ENCODE measurements around the gene ACADVL.
A peak's percentile ranks its signal among the peaks of the same experiment; 100 is the strongest.
"Not testable (repeated sequence)": the region's sequence is repeated elsewhere in the genome, so short reads cannot be mapped to it uniquely, and the experiment has no call there.

ACADVL gene

DNA sequence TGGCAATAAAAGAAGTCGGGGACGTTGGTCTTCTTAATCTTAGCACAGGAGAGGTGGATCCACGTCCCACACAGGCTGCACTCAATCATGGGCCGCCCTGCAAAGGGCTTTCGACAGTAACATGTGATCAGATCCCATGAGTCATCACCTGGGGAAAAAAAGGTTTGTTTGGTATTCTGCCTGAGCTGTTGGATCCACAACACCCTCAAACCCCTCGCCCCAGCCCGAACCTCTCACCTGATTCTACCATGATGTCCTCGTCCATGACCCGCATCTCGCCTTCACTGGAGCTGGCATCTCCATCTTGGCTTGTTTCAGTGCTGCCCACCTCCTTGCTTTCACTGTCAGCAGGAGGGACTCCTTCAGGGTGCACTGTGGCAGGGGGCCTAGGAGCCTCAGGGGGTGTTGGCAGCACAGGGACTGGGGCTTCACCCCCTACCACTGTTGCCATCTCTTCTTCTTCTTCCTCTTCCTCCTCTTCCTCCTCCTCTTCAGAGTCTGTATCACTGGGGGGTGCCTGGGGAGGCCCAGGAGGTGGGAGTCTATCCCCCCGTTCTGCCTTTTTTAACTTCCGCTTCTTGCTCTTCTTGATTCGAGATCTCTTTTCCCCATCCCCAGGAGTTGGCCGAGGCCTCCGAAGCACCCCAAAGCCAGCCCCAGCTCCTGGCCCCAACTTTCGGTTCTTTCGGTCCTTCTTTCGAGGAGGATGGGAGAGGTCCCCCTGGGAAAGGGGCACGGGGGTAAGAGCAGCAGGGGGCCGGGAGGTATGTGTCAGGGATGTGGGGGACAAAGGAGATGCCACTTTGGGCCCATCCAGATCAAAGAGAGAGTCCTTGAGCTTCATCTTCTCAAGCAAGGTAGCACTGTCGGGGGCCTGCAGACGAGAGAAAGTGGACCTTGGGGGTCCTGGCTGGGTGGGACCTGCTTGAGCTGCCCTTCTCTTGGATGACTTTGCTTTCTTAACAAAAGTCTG, 16.2 kb downstream of the ACADVL start:
- no peak for DNase-seq

DNA sequence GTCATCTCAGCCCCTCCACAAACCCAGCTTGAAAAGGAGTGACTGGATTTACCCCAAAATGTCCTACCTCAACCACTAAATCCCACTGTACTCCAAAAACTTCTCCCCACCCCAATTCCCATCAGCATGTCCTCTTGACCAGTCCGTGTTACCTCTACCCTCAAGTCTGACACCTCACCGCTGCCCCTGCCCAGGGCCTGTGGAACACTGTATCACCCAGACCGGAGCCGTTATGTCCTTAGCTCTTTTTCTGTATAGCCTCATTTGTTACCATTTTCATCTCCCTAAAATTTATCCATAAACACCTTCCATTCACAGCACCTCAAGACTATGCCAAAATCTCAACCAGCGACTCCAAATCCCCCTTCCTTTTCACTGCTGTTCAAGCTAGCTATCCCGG, 17.1 kb downstream of the ACADVL start:
- no peak for DNase-seq

DNA sequence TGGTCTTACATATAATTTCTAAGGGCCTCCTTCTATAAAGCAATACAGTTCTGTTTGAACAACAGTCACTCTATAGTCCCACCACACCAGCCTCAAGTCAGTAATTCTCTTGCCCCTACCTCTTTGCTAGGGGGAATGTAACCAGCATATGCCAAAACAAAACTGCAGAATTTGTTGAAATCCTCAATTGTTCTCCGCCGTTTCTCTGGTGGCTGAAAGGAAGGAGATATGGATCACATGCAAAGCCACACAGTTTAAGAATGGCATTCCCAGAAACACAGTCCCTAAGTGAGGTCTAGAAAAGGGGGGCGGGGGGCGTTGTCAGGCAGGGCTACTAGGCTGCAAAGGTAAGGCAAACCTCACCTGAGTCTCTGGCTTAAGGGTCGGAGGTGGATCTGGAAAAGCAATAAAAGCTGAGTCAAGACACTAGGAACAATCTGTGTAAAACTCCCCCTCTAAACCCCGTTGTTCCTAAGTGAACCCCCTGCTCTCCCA, 17.6 kb downstream of the ACADVL start:
- DNase-seq, result no peak

DNA sequence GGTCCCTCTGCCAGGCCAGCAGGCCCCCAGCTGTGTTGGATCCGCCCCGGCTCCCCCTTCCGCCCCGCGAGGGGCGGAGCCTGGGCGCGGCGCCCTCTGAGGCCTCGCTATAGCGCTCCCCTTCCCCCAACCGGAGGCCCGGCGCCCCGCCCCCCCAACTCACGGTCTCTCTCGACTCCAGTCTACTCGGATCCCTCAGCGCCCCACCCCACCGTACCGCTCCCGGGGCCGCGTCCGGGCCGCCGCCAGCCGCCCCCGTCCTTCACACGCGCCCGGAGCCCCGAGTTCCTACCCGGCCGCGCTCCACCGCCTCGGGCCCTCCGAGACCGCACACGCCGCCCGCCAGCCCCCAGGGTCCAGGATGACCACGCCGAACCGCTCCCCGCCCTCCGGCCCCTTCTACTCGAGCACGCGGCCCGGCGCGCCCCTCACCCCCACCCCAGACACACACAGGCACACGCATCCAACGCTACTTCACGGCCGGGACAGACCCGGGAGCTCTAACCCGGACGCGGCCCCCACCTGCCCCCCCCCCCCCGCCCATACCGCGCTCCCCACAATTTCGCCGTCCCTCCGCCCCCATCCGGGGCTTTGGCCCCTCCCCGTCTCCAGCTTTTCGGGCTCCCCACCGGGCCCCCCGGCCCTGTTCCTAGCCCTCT, 18.2 kb downstream of the ACADVL start:
- peak; percentile 70 for DNase-seq

DNA sequence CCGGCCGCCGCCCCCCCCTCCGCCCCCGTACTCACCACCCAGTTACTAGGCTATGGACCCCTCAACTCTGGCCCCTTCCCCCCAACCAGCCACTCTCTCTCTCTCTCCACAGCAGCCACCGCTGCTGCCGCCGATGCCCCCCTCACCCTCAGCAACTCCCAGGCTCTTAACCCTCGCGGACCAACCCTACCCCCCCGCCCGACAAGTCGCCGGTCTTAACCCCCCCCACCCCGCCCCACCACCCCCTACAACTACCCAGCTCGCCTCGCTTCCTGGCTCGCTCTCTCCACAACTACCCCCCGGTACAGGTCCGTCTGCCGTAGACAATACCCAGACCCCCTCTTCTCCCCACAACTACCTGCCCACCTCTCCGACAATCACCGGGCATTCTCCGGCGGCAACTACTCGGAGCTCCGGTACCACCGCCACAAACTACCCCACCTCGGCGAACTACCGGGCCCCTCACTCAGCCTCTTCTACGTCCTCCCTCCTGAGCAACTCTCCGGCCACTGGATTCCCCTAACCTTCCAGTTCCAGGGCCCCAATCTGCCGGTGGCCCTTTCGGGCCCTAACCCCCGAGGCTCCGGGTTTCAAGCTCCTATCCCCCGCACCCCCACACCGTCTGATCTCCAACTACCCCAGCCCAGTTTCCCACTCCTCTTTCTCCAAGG, 18.8 kb downstream of the ACADVL start:
- peak; percentile 17 for DNase-seq

DNA sequence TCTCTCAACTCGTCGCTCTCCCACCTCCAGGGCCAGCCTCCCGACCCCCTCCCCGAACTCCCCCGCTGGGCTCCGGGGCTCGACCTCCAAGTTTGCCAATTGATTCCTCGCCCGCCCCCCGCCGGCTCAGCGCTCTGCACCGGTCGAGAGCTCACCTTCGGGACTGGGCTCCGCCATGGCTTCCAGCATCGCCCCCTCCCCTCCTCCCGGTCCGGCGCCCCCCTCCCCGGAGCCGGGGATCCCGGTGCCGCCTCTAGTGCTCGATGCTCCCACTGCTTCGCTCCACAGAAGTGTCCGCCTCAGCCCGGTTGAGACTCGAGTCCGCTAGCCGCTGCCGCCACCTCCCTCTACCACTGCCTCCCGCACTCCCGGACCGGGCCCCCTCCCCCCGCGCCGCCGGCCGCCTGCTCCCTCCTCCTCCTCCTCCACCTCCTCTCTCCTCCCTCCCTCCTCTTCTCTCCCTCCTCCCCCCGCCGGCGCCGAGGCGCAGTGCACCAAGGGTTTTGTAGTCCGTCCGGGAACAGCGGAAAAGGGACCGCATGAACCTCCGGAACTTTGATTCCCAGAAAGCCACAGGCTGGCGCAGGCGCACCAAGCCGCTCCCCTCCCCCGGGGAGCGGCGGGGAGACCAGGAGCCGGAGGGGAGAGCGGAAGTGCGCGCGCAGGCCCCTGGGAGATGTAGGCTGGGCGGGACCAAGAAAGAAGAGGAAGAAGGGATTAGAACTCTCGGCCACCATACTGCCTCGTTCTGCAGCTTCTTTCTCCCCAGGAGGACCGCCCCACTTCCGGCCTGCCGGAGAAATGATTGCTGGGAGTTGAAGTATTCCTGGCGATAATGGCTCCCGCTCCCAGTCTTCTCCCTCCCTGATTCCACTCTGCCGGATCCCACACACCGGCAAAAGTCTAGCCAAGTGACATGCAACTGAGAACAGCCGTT, 19.6 kb downstream of the ACADVL start, which contains the start of gene PHF23:
Gene PHF23, minus strand, starts transcription at position 367 of the 937 bp plus-strand sequence. Its CDS starts 178 bp downstream, at position 189.
- peak; percentile 98 for DNase-seq

DNA sequence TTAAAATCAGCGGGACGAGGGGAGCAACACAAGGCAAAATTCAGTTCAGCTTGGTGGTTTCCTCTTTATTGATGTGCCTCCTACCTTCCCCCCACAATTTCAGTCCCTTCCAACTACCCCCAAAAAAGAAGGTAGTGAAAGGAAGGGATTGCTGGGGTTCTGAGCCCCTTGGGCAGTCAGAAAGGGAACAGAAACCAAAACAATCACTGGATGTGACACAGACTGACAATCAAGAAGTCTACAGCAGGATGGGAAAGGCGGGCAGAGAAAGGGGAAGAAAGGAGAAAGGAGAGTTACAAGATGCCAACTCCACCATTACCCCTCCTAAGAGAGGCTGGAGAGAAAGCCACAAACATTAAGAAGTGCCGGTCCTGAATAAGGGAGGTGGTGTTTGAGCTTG, 20.6 kb downstream of the ACADVL start:
- DNase-seq, result no peak

DNA sequence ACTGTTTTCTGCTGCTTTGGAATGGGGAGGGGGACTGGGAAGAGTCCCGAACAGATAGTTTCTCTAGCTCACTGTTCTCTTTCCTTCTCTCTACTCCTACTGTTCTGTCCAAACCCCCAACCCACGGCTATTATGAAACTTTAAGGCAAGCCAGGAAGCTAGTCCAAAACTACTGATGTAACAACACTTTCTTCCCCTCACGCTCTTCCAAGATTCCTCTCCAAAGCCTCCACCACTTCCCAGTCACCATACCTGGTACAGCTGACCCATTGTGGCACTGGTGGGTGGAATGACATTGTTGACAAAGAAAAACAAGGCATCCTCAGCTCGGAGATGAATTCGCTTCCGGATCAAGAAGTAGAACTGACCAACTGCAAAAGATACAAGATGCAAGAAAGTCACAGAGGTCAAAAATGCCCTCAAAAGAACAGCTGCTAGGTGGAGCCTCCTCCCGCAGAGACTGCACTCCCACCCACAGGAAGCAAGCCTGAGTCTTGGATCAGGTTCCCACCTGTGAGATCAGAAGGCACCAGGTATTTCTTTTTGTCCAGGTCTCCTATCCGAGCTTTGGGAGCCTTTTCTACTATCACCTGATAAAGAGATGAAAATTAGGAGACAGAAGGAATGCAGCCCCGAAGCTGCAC, 21.5 kb downstream of the ACADVL start:
- DNase-seq, result no peak

DNA sequence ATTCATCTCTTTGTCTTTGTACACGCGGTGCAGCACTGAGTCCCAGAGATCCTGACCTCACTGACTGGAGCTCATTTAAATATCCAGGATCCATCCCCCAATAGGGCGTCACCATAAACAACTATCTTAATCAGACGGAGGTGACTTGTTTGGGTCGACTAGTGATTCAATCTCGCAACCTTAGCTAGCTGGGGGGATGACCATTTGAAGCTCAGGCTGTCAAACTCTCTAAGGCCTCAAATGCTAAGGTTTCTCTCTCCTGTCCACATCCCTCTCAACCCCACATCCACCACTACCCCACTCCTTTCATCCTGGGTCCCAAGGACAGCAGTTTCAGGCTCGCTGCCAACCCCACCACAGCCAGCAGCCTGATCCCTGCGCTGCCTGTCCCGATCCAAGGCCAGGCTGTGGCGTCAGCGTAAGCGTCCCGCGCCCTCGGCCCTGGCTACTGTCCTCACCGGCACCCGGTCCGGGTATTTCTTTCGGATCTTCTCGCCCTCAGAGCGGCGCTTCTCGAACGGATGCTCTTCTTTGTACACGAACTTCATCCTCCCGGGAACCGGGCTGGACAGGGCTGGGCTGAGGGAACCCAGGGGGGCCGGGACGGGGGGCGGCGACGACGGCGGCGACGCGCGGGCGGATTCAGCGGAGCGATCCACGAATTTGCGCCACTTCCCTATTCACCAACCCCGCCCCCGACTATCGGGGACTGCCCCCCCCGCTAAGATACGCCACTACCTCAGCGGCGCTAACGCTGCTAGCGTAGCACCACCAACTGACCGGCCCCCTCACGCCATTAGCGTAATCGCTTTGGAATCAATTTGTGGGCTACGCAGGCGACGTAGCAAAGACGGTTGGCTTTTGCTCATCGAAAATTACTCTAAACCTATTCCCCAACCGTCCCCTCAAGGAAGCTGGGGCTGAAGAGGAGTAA, 22.3 kb downstream of the ACADVL start, which contains the start of gene GABARAP:
Gene GABARAP, minus strand, starts transcription at position 667 of the 934 bp plus-strand sequence. Its CDS starts 119 bp downstream, at position 548.
- peak; percentile 77 for DNase-seq

DNA sequence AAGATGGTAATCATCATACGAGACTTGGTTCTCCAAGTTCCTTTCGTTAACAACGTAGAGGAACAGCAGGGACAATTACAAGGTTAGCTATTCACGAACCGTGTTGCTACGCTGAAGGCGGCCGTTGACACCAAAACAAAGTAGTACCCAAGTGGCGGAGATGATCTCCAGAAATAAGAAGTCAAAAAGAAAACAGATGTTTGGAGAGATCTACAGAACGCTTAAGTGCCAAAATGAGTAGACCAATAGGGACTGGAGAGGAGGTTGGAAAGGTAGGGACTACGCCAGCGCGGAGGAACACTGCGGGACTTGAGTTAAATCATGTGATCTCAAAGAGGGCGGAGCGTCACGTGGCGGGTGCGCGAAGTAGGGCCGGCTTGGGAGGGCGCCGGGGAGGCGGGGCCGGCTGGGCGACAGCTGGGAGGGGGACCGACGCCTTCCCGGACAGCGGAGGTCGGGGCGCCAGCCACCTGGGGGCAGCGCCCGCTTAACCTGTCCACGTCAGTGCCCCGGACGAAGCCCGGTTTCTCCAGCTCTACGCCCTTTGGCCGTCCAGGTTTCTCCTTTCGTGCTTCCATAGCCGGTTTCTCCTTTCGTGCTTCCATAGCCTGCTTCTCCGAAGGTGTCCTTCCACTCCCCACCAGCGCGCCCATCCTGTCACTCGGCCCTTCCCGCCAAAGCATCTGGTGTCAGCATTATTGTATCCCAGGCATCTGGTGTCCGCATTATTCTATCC, 23.1 kb downstream of the ACADVL start:
- peak; percentile 94 for DNase-seq

DNA sequence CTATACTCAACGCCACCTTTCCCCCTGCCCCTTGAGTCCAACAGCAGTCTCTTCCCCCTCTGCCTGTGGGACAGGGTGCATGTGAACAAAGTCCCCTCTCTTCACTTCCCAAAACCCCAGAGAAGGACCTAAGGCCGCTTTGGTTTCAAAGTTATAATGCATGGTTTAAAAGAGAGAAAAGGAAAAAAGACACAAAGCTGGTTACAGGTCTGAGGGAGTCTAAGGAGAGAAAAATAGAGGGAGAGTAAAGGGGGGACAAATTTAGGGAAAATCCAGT, 23.7 kb downstream of the ACADVL start:
- DNase-seq, result no peak

DNA sequence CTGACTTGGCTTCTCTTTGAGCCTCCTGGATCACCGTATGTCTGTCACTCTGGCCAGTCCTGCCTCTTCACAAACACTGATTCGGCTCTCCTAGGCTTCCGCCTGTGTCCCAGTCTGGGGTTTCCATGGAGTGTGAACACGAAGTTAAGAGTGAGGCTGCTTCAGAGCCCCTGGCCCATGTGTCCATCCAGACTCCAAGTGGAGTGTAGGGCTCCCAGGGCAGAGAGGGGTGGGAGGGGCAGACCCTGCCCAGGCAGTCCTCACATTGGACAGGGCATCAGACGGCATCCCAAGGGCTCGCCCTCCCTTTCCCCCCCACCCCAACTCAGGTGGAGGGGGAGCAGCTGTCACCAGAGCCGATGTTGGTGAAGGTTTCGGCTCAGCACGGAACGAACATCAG, 24.1 kb downstream of the ACADVL start:
- DNase-seq, result not testable (repeated sequence)

DNA sequence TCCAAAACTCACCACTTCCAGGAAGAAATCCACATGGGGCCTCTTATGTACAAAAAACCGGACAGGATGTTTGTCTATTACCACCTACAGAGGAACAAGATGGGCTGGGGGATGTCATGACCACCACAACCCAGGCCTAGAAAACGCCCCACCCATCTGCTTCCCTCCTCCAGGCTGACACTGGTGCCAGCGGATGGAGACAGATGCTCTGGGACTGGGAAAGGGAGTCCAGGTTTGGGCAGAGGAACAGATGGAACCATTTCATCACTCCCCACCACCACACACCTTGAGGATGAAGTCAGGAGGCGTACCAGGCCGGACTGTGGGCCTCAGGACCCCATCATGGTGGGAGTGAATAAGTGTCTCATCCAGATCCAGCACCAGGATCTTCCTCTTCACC, 27.0 kb downstream of the ACADVL start:
- no peak for DNase-seq

DNA sequence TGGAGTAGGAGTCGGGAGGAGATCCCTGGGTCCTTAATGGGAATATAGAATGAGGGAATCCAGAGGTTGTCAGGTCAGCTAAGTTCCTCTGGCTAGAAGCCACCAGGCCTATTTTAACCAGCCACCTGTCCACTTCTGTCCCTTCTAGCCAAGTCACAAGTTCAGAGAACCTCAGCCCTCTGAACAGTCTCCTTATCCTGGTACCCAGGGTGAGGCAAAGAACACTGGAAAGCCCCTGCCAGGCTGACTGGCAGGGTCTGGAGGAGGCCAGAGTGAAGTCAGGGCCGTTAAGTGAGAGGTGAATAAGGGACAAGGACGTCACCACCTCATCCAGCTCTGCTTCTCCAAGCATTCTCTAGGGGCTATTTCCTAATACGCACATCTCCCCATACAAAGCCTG, 29.1 kb downstream of the ACADVL start:
- no peak for DNase-seq

DNA sequence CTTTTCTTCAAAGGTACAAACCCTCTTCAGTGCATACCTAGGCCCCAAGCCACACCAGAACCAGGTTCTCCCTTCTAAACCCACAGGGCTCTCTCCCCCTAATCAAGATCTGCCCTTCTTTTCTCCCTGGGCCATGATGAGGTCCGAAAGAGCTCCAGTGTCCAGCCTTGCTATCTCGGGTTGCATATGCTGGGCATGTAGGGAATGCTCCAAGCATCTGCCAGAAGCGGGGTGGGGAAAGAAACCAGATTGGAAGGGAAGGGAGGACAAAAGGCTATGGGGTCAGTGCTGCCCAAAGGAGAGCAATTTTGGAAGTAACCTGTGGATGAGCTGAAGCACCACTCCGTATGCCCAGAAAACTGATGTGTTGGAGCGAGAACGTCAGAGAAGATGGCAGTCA, 29.5 kb downstream of the ACADVL start:
- DNase-seq, result no peak

DNA sequence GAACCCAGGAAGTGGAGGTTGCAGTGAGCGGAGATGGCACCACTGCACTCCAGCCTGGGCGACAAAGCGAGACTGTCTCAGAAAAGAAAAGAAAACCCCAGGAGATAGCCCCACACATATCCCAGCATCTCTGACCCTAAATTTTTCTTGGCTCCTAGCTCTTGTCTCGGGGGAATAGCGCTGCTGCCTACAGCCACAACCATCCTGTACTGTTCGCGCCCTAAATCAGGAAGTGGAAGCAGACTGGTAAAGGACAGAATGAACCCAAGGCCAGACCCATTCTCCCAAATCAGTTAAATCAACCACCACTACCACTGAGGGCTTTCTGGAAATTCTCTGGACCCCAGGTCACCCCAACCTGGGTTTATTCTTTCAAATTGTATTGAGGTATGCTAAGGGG, 30.1 kb downstream of the ACADVL start:
- DNase-seq, result no peak

DNA sequence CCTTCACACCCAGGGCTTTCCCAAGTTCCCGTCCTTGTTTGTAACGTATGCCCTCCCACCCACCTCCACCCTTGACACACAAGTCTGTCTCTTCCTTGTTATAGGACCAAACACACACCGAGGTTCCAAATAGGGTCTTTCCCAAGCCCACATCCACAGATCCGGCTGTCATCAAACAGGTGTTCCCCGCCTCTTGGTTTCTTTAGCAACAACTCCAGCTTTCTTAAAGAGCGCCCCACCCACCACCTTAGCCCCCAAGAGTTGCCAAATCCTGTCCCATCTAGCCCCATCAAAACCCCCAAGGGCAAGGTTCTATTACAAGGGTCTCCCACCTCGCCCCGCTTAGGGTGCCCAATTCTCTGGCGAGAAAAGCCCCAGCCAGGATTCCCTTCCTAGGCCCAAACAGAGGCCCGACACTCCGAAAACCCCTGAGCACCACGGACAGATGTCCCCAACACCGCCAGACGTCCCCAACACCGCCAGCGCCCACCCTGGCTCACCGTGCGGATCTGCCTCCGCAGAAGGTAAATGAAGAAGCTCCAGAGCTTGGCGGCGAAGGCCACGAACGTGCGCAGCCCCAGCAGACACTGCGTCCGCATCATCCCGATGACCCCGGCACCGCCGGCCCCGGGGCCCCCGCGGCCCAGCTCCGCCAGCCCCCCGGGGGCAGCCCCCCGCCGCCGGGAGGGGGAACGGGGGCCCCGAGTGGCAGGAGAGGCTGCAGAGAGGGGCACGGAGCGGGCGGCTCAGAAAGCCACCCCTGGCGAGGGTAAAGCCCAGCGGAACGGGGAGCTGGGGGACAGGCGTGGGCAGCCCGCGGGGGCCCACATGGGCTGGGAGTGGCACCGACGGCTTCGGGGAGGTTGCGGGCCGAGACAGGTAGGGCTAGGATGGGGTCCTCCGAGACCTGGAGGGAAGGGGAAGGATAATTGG, 31.2 kb downstream of the ACADVL start:
- DNase-seq, result no peak

DNA sequence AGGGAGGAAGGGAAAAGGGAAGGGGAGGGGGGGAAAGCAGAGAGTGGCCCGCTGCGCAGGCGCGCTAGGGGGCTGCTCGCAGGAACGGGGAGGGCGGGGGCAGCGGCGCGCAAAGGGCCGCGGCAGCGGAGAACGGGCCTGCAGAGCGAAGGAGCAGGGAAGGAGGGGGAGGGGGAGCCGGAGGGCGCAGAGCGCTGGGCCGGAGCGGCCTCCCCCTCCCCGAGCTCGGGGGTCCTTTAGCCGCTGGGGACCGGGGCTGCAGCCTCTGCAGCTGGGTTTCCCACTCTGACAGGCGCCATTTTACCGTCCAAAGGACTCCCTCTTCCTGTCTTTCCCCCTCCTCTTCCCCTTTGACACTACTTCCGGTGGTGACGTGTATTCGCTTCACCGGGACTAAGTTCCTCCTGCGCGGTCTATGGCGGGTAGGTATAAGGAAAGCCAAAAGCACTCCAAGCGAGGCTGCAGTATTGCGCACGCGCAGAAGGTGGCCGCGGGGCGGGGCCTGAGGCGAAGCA, 32.0 kb downstream of the ACADVL start, which contains the start of gene CTDNEP1:
Gene CTDNEP1, minus strand, starts transcription at position 74 of the 515 bp plus-strand sequence. CDS start 438 bp downstream, outside the sequence.
- peak; percentile 94 for DNase-seq
